HG03108 (cell line): ENCODE data around the gene MEAF6.

ENCODE experiments used
- ATAC-seq: cut with Tn5 transposase; IDR thresholded peaks from one replicate; pipeline ENCODE4 v1.9.1; 2021; ENCODE audit warnings: moderate library complexity; ENCODE audit not compliant: unreplicated experiment

MEAF6 gene

GRCh38 chr1:37446874-37447273, 67.7 kb downstream of the MEAF6 start:
- ATAC-seq = no peak

- no peak for ATAC-seq
These were observed 71.9 kb downstream of the MEAF6 start for GRCh38 chr1:37442644-37443043.
